CD4-positive, alpha-beta T cell treated with Interleukin-6 for 4 hours (primary cell): Measurements from ENCODE around the gene DDX24.

Experiments used
- DNase-seq: peaks from one replicate; pipeline ENCODE4 v3.0.0-alpha.2; 2020; ENCODE audit warnings: mixed read lengths

Gene DDX24

DNA sequence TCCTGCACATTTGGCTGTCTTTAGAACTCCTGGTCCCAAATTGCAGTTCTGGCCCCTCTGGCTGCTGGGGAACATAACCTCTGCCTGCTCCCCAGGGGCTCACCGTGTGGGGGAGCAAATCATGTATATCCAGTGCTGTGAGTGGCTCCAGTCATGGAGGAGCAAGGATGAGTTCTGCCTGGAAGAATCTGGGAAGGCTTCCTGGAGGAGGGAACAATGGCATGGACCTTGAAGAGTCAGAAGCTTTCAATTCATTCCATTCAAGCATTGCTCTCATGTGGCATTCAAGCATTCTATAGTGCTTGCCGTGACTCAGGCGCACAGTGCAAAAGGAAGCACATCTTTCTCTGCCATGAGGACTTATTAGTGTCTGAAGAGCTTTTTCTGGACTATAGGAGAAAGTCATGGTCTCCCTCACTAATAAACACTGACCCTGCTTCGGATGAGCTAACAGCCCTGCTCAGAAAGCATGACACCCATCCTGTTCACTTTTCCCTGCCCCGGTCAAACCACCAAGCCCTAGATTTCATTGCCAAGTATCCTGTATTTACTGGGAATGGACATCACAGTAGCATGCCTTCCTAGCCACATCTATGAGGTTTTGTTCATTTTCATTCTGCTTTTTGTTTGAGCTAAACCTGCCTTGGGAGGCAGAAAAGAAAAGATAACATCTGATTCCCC is 33.0 kb upstream of the DDX24 start:
- DNase-seq: no peak

GRCh38 chr14:94113490-94113889 is 32.5 kb upstream of the DDX24 start:
- no peak for DNase-seq

GRCh38 chr14:94113073-94113472 is 32.1 kb upstream of the DDX24 start:
- DNase-seq: no peak

GRCh38 chr14:94112513-94113063 is 31.6 kb upstream of the DDX24 start:
- no peak for DNase-seq

DNA sequence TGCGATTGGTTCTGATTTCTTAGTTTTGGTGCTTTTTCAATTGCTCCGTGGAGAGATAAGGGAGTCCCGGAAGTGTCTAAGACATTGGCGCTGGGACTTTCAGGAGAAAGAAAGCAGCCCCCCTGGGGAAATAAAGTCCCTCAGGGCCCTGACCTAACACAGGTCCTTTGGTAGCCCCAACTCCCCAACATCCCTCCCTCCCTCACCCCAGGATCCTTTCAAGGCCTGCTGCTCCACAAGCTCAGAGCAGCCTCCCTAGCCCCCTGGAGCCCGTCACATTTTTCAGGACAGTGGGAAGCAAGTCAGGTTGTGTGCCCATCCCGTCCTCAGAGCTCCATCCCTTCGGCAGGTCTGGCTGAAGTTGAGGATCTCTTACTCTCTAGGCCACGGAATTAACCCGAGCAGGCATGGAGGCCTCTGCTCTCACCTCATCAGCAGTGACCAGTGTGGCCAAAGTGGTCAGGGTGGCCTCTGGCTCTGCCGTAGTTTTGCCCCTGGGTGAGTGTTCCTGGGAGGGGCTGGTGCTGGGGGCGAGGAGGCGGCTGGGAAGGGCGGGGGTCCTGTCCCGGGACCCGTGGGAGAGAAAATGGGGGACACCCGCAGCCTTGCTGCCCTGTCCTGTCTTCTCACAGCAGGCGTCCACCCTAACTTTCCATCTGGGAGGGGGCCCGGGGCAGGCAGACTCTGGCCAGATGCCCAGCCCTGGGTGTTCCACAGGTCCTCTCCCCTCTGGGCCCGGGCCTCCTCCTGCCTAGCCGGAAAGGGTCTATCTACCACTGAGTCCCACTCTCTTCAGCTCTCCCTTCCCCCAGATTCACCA is 30.5 kb upstream of the DDX24 start:
- DNase-seq: no peak

GRCh38 chr14:94110552-94111181 is 29.7 kb upstream of the DDX24 start, which contains the start of gene IFI27:
Gene IFI27 (plus strand): TSS chr14:94110736.
- DNase-seq: no peak

DNA sequence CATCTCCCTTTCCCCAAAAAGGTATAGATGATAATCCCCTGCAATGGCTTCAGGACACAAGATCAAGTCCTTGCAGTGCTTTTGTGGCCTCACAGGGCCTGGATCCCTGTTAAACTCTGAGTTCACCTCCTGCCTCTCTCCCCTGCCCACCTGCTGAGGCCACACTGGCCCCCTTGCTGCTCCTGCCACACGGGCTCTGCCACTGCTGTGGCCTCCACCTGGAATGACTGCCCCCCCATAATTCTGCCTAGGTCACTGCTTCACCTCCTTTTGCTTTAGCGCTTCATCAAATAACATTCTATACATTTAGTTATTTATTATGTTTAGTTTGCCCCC is 28.9 kb upstream of the DDX24 start:
- no peak for DNase-seq

DNA sequence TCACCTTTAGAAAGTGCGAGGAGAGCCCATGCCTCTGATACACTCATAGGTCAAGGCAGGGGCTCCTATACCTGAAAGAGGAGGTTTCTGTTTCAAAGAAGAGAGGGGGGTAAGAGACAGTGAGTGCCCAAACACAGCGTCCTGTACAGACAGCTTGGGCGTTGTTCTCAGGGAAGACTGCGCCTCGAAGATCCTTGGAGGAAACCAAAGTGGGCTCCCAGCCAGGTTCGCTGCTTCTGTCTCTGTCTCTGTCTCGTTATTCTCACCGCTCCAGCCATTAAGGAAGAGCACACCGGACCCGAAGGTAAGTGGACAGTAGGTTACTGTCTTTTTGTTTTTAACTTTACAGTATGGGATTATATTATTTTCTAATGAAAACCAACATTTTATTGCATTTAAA is 23.7 kb upstream of the DDX24 start:
- no peak for DNase-seq

DNA sequence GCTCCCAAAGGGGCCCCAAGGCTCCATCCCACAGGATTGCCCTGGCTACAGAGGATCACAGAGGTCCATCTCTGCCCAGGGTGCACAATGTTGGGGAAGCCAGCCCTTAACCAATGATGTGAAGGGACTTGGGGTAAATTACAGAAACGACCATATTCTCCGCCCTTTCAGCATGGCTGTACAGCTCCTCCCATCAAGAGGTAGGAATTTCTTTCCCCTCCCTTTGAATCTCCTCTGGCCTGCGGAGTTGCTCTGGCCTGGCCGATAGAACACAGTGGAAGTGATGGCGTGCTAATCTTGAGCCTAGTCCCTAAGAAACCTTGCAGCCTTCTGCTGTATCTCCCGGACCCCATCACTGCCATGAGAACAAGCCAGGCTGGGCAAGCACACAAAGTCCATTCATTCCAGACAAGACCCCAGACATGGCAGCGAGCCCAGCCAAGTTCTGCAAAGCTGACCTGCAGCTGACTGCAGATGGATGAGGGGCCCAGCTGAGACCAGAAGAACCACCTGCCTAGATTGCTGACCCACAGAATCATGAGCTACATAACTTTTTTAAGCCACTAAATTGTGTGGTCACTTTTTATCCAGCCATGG is 22.6 kb upstream of the DDX24 start:
- no peak for DNase-seq

- no peak for DNase-seq
These were observed 21.9 kb upstream of the DDX24 start for GRCh38 chr14:94102768-94103482.

DNA sequence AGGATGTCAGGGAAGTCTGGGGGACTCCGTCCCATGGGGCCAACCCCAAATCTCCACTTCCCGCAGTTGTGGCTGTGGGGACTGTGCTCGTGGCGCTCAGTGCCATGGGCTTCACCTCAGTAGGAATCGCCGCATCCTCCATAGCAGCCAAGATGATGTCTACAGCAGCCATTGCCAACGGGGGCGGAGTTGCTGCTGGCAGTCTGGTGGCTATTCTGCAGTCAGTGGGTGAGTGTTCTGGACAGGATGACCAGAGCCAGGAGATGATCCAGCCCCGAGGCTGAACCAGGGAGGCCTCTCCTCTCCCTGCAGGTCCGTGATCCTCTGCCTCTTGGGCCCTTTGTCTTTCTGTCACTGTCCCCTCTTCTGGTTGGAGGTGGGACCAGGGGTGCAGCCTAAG is 20.7 kb upstream of the DDX24 start:
- DNase-seq: no peak

GRCh38 chr14:94100847-94101246 is 19.8 kb upstream of the DDX24 start:
- no peak for DNase-seq

DNA sequence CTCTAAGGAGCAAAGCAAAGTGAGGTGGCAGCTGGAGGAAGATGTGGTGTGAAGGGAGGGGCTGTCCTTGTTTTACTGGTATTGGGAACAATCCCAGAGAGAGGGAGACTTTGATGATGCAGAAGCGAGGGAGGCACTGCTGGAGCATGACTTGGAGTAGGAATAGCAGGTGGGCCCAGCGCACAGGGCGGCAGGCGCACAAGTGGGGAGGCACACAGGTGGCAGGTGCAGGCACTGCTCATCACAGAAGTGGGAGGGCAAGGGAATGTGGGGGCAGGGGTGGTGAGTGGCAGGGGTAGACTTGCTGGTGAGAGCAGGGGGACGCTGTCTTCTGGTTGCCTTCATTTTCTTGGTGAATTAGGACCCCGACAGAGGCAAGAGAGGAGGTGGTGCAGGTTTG is 18.0 kb upstream of the DDX24 start:
- DNase-seq: no peak

DNA sequence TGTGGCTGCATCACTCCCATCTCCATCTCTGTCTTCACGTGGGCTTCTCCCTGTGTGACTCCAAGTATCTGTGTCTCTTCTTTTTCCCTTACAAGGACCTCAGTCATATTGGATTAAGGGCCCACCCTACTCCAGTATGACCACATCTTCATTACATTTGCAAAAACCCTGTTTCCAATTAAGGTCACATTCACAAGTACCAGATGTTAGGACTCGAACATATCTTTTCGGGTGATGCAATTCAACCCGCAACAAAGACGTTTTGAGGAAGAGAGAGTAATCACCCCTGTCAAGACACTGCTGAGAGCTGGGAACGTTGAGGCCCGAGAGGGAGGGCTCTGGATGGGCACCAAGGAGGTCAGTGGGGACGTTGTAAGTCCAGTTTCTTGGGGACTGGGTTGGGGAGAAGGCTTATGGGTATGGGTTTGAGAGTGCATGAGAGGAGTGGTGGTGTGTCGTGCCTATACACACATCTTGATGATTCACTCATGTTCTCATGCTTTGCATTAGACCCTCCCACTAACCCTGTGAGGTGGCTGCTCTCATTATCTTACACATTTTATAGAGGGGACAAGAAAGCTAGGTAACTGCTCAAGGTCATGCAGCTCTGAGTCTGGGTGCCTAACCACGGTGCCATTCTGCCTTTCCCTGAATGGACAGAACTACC is 17.5 kb upstream of the DDX24 start:
- no peak for DNase-seq

DNA sequence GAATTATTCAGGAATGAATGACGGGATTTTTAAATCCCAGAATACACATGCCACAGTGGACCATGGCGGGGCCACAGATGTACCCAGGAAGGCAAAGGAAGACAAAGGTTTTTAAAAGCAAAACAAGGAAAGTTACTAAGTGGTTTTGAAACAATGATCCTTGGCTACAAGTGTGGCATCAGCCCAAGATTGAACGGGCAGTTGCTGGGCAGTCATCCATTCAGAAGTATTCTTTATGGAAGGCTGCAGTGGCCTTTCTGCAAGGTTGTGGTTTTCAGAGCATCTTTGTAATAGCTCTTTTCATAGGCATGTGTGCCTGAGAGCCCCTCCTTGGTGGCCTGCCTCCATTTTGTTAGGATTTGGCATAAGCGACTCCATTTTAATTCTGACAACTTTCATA is 16.1 kb upstream of the DDX24 start:
- DNase-seq: no peak

GRCh38 chr14:94093418-94093817 is 12.4 kb upstream of the DDX24 start:
- DNase-seq: no peak

- DNase-seq: no peak
These were observed 8.5 kb upstream of the DDX24 start for GRCh38 chr14:94089479-94089878.

- no peak for DNase-seq
These were observed 7.5 kb upstream of the DDX24 start for GRCh38 chr14:94088516-94088915.

GRCh38 chr14:94087891-94088290 is 6.9 kb upstream of the DDX24 start:
- no peak for DNase-seq

DNA sequence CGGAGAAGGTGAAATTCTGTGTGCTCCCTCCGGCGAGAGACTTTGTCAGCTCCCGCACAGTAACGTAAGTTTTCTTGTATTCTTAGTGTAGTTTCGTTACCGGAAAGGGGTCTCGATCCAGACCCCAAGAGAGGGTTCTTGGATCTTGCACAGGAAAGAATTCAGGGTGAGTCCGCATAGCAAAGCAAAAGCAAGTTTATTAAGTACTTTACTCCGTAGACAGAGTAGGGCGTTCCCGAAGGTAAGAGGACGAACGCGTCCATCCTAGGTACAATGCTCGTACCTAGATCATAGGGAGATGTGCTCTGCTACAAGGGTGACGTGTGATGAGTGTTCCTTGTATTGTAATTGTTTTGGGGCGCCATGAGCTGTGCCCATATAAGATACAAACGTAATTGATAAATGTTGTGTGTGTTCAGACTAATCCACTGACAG is 401 bp upstream of the DDX24 start:
- no peak for DNase-seq

DNA sequence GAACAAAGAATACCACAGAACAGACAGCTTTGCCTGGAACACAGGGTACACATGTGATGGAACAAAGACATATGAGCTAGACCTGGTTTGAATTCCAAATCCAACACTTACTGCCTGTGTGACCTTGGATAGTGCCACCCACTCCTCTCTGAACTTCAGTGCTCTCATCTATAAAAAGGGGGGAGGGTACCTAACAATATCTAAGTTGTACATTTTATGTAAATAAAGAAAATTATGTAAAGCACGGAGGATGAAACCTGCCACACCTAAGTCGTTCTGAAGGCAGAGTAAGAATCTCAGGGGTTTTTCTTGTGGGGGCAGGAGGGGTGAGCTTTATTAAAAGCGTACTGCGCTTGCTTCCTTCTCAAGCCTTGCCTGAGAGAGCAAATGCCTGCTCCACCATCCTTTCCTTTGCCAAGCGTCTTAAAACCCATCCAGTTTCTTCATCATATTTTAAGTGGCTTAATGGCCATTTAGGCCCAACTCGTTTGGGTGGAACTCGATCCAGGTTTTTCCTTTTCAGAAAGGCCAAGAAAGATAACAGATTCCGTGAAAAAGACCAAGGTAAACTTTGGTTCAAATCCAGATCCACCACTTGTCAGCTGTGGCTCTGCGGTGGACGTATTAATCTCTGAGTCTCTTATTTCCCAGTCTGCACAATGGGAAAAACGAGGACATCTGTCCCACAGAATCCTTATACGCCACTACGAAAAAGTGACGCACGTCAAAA is 946 bp downstream of the DDX24 start:
- DNase-seq: peak; percentile 21
